HG02852 (cell line): ENCODE results near the gene SF3B3.
"Not testable (repeated sequence)": the region's sequence is repeated elsewhere in the genome, so short reads cannot be mapped to it uniquely, and the experiment has no call there.

ENCODE experiments used
- ATAC-seq: cut with Tn5 transposase; IDR thresholded peaks from one replicate; pipeline ENCODE4 v1.9.1; 2021; ENCODE audit warnings: mild to moderate bottlenecking, moderate library complexity; ENCODE audit not compliant: unreplicated experiment

The SF3B3 gene

DNA sequence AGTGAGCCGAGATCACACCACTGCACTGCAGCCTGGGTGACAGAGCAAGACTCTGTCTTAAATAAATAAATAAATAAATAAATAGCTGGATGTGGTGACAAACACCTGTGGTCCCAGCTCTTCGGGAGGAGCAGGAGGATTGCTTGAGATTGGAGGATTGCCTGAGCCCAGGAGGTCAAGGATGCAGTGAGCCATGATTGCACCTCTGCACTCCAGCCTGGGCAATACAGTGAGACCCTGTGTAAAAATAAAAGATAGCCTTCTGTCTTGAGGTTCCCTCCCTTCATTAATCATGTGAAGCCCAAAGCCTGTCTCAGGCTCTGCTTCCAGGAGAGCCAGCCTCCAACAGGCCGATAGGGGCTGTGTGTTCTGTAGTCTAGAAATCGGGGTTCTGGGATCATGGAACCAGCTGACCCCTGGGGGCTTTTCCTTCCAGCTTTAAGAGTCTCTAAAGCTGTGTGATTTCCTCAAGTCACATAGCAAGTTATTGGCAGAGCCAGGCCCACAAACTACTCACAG lies 88.2 kb downstream of the SF3B3 start:
- ATAC-seq = no peak

DNA sequence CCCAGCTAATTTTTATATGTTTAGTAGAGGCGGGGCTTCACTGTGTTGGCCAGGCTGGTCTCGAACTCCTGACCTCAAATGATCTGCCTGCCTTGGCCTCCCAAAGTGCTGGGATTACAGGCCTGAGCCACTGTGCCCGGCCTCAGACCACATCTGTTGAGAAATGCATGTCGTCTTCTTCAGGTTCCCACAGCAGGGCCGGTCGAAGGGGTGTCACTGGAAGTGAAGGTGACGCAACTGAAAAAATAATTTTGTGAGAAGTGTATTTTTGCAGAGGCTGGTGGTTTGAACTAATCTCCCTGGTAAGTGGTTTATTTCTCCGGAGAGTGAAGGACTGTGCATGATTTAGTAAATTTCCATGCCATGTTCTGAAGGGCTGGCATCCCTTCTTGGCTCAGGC lies 89.3 kb downstream of the SF3B3 start:
- no peak for ATAC-seq

DNA sequence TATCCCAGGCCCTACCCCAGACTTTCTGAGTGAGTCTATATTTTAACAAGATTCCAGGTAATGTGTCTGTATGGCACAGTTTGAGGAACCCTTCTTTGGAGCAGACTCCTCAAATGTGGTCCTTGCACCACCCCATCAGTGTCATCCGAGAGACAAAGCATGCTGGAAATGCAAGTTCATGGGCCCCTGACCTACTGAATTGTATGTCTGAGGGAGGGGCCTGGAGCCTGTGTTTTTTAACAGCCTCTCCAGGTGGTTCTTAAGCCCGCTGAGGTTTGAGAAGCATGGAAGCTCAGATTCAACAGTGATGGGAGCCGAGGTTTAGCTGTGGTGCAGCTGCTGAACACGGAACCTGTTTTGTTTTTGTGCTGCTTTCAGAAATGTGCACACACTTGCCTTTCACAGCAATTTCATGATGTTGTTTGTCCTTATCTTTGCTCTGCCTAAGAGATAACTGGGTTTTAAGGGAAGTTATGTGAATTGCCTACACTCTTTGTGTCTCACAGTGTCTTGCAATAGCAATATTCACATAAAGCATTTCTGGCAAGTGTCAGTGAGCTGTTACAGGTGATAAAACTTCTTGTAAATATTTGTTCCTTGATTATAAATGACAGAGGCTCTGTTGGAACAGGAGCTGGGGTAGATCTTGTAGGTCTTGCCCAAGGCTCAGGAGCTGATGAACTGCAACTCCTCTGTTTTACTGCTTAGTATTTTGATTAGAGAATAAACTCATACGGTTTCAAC lies 90.8 kb downstream of the SF3B3 start:
- ATAC-seq = no peak

DNA sequence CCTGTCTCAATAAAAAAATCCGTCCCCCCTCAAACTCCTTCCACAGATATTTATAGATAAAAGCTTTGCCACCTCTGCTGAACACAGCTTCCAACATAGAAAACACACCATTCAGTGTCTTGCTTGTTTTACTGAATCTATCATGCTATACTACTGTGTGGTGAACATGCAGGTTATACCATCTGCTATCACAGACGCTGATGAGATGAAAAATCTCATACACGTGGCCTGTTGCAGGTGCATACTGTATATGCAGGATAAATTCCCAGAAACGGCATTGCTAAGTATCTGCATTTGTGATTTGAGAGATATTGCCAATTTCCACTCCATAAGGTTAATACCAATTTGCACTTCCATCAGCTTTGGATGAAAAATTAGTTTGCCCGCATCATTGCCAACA lies 92.3 kb downstream of the SF3B3 start:
- ATAC-seq = no peak

DNA sequence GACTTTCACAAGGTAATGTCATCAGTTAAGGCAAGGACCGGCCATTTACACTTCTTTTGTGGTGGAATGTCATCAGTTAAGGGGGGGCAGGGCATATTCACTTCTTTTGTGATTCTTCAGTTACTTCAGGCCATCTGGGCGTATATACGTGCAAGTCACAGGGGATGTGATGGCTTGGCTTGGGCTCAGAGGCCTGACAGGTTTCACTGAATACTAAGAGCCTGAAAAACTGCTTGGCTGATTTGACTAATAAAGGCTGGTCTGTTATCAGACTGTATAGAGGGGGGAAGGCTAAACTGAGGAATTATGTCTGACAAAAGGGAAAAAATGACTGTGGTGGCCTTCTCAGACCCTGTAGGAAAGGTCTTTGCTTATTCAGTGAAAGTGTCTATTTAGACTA lies 98.2 kb downstream of the SF3B3 start:
- ATAC-seq = not testable (repeated sequence)
